GM19328 (cell line): ENCODE measurements around the gene IQCF5.
"Not testable (repeated sequence)": the region's sequence is repeated elsewhere in the genome, so short reads cannot be mapped to it uniquely, and the experiment has no call there.

ENCODE experiments used
- ATAC-seq: cut with Tn5 transposase; IDR thresholded peaks from one replicate; pipeline ENCODE4 v1.9.1; 2021; ENCODE audit warnings: mild to moderate bottlenecking, moderate library complexity; ENCODE audit not compliant: unreplicated experiment

IQCF5 gene

DNA sequence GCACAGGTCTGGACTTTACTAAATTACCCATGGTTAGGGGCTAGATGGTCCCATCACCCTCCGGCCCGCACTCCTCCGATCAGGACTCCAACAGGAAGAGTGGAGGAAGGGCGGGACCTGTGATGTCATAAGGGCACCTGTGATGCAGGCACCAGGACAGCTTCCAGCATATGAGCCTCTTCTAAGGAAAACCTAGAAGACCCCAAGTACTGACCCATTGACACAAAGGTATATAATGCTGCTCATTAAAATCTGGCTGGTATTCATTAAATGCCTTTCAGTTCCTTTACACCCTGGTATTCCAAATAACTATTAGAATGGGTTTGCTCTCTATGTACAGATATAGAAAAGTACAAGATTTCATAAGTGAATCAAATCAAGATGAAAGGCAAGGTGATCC is at the start of gene IQCF5:
TSS of gene IQCF5 (minus strand) at position 101 of the 400 bp plus-strand sequence. CDS start at position 31, 70 bp downstream.
- no peak for ATAC-seq

- no peak for ATAC-seq
Measured at GRCh38 chr3:51921081-51921578, 45.7 kb upstream of the IQCF5 start.

DNA sequence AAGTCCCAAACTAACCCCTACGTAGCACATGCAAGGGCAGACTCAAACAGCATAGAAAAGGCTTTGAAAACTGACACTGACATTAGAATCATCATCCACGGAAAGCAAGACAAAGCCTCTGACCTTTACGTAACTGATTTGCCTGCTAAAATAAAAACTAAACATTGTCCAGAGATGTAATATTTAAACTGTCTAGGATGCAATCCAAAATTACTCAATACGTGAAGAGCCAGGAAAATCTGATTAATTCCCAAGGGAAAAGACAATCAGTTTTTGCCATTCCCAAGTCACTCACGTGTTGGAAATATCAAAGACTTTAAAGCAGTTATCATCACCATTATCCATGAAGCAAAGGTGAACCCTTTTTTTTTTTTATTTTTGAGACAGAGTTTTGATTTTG is 41.0 kb upstream of the IQCF5 start:
- ATAC-seq: no peak

- no peak for ATAC-seq
Measured at GRCh38 chr3:51908026-51908425, 32.6 kb upstream of the IQCF5 start.

GRCh38 chr3:51904034-51904823 is 28.8 kb upstream of the IQCF5 start:
- no peak for ATAC-seq

DNA sequence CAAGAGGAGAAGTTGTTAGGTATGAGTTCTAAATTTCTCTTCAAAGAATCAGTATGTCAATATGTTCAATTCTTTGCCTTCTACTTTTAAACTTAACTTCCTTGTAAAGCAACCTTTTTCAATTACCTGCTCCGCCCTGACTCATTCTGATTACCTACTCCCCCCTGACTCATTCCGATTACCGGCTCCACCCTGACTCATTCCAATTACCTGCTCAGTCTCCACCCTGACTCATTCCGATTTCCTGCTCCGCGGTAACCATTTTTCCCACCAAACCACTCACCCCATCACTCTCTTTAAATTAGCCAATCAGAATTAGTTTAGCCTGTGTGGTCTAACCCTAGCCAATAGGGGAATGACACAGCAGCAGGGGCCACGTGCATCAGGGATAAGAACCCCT is 27.0 kb upstream of the IQCF5 start:
- ATAC-seq: not testable (repeated sequence)

DNA sequence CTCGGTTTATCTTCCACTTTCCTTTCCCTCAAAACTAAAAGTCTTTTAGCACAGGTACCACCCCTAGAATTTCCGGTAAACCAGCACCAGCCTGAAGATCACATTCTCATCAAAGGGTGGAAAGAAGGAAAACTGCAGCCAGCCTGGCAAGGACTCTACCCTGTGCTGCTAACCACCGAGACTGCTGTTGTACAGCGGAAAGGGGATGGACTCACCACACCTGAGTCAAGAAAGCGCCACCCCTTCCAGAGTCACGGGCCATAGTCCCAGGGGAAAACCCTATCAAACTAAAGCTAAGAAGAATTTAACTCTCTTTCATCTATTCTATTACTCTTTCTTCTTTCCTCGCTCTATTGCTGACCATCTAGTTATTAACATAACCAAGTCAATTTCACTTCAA is 24.6 kb upstream of the IQCF5 start:
- not testable (repeated sequence) for ATAC-seq

DNA sequence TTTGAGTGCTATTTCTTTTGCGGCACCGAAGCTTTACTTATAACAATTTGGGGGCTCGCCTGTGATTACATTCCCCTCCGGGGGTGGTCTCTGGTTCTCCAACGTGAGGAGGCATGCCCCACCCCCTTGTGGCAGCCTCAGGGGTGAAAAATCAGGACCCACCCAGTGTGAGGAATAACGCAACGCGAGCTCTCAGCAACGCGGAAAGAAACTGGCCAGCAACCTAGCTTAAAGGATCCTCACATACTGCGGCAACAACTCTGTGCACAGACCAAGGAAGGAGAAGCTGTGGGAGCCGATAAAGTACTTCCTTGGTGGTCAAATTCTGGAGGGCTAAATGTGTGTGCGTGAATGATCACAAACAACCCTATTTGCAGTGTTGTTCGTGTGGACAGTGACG is 22.0 kb upstream of the IQCF5 start:
- ATAC-seq: no peak

DNA sequence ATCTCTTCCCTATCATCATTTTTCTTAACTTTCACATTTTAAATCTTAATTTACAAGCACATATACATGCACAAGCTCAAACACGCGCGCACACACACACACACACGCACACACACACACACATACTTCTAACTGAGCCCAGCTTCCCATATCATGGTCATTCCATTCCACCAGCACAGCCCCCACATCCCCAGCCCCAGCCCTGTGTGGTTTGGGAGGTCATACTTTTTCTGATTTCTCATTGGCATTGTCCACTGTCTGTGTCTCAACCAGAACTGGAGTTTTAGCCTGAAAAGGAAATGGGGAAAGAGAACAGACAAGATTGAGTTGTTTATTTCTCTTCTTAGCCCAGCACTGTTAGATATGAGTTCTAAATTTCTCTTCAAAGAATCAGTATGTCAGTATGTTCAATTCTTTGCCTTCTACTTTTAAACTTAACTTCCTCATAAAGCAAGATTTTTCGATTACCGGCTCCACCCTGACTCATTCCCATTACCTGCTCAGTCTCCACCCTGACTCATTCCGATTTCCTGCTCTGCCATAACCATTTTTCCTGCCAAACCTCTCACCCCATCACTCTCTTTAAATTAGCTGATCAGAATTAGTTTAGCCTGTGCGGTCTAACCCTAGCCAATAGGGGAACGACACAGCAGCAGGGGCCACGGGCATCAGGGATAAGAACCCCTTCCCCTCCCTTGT is 21.4 kb upstream of the IQCF5 start:
- no peak for ATAC-seq

GRCh38 chr3:51894939-51895338 is 19.5 kb upstream of the IQCF5 start:
- ATAC-seq: no peak

DNA sequence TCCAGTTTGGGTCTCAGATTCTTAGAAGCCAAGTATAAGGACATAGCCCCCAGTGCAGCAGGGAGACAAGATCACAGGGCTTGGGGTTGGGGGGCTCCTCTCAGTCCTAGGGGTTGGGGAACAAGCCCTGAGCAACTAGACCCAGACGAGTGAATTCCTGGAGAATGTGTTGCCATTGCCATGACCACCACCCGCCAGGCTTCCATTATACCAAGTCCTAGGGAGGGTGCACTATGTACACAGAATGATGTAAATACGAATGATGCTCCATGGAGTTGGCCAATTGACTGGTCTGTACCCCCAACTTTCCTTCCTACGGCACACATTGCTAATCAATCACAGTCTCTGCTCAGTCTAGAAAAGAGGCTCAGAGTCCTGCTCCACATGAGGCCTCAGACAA is 19.0 kb upstream of the IQCF5 start:
- no peak for ATAC-seq

GRCh38 chr3:51891242-51892039 is 16.0 kb upstream of the IQCF5 start:
- no peak for ATAC-seq

GRCh38 chr3:51888463-51889105 is 13.2 kb upstream of the IQCF5 start:
- no peak for ATAC-seq

GRCh38 chr3:51887620-51888019 is 12.2 kb upstream of the IQCF5 start:
- ATAC-seq: no peak

DNA sequence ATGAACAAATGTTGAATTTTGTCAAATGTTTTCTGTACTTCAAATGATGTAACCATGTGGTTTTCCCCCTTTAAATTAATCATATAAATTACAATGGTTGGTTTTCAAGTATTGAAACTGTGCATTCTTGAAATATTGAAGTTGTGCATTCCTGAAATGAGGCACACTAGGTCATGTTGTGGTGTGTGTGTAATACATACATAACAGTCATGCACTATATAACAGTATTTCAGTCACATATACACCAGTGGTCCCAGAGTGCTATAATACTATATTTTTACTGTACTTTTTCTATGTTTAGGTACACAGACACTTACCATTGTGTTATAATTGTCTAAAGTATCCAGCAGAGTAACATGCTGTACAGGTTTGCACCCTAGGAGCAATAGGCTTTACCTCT is 11.0 kb upstream of the IQCF5 start:
- ATAC-seq: no peak

GRCh38 chr3:51879937-51880336 is 4.5 kb upstream of the IQCF5 start:
- ATAC-seq: no peak

GRCh38 chr3:51876186-51876585 is 785 bp upstream of the IQCF5 start:
- ATAC-seq: no peak

DNA sequence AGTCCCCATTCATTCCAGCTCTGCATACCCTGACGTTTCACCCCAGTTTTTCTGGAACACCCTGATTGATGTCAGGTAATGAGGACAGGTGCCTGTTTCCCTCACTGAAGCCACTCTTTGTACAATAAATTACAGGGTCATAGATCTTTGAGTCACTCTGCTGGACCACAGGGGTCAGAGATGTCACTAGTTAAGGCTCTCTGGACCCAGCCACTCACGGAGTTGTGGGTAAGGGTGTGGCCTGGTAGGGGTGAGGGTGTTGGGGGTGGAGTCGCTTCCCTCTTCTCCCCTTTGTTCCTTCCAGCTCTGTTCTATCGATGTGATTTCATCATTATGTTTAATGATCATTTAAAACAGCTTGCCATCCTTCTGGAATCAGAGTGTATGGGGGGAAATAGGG is 512 bp downstream of the IQCF5 start:
- ATAC-seq: no peak

- ATAC-seq: no peak
Measured at GRCh38 chr3:51874411-51874810, 990 bp downstream of the IQCF5 start.

DNA sequence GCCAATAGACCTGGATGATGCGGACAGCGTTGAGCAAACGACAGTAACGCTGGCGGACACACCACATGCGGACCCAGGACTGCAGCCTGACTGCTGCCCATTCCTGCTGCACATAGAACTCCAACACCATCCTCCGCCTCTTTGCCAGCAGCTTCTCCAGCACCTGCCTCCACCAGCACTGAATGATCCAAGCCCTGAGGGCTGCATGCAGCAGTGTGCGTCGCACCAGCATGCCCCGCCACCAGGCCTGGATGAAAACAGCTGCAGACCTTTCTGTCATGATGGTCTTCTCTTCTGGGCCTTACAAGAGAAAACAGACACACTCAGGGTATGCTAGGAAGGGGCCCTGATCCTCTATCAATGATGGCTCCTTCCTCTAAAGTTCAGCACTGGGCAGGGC is 1.5 kb downstream of the IQCF5 start:
- no peak for ATAC-seq

- no peak for ATAC-seq
Measured at GRCh38 chr3:51873253-51873766, 2.1 kb downstream of the IQCF5 start.
